Activated CD8-positive, alpha-beta T cell treated with anti-CD3 and anti-CD28 coated beads, Interleukin-2, amount 10 ng/mL, durations not matched to agents 7 days and 5 days (primary cell): ENCODE measurements around the gene NDE1. TPM values are rescaled to one million over a fixed set of nuclear protein-coding genes. Genes with fewer than 3 reads are reported as not detected.
A peak's percentile ranks its signal among the peaks of the same experiment; 100 is the strongest.
"Not testable (repeated sequence)": the region's sequence is repeated elsewhere in the genome, so short reads cannot be mapped to it uniquely, and the experiment has no call there.

Experiments
- ATAC-seq: fragments of 150-1000 bp; cut with Tn5 transposase; one replicate; pipeline ENCODE4 v1.10.0; 2021; ENCODE audit warnings: moderate library complexity
- CTCF ChIA-PET: fragments of 350-600 bp; sonication (Branson Sonifier 250); formaldehyde crosslinking; loops from one replicate; lab custom pipeline; 2021; ENCODE audit warnings: antibody characterized with exemption; lab: Charles Lee
- POLR2A ChIA-PET: fragments of 350-600 bp; sonication (Branson Sonifier 250); formaldehyde crosslinking; loops from one replicate; lab custom pipeline; 2021; ENCODE audit warnings: antibody characterized with exemption; lab: Charles Lee
- DNase-seq: peaks from one replicate; pipeline ENCODE4 v3.0.0-alpha.2; 2020
- H3K27ac Mint-ChIP-seq: one replicate; pipeline ENCODE4 v1.8.0; 2021; ENCODE audit warnings: mild to moderate bottlenecking, mixed read lengths
- H3K27me3 Mint-ChIP-seq: one replicate; pipeline ENCODE4 v1.8.0; 2021; ENCODE audit warnings: low read depth, mixed read lengths
- H3K36me3 Mint-ChIP-seq: one replicate; pipeline ENCODE4 v1.8.0; 2021; ENCODE audit warnings: low read depth, mixed read lengths
- H3K4me1 Mint-ChIP-seq: one replicate; pipeline ENCODE4 v1.8.0; 2021; ENCODE audit warnings: low read depth, mixed read lengths
- H3K4me3 Mint-ChIP-seq: one replicate; pipeline ENCODE4 v1.8.0; 2021; ENCODE audit warnings: mild to moderate bottlenecking, mixed read lengths
- H3K9me3 Mint-ChIP-seq: one replicate; pipeline ENCODE4 v1.8.0; 2022; ENCODE audit warnings: mixed read lengths; ENCODE audit not compliant: insufficient read depth
- total RNA-seq, 2 experiments: library from RNA; stranded (reverse); gene quantifications; one replicate each; pipeline ENCODE4 v1.2.3, GENCODE V29; 2021

Gene NDE1
- total RNA-seq, 2 experiments from 2014 or later = 140 to 141 TPM

DNA sequence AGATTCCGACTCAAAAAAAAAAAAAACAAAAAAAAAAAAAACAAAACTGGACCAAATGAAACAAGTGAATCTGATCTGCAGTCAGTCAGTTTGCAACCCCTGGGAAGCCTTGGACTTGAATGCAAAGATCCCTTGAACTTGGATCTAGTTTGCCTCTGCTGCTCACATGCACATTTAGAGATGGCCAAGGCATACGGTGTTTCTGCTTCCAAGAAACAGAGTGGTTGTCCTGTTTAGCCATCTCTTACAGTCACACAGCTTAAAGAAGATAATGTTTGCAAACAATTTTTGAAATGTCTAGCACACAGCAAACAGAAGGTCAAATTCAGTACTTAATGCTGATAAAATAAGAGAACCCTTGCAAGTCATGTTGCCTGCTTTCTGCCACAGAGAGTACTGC is 4.5 kb downstream of the NDE1 start:
- H3K4me3 Mint-ChIP-seq = no peak overlapping the region
- CTCF ChIA-PET = interaction anchor here (0.7 kb wide), 1 partner anchor 141 kb away, joined by 3 read pairs; no protein-coding TSS in a partner anchor

DNA sequence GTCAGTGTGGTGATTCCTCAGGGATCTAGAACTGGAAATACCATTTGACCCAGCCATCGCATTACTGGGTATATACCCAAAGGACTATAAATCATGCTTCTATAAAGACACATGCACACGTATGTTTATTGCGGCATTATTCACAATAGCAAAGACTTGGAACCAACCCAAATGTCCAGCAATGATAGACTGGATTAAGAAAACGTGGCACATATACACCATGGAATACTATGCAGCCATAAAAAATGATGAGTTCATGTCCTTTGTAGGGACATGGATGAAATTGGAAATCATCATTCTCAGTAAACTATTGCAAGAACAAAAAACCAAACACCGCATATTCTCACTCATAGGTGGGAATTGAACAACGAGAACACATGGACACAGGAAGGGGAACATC is 5.5 kb downstream of the NDE1 start:
- H3K27me3 Mint-ChIP-seq, DNase-seq, H3K9me3 Mint-ChIP-seq, ATAC-seq, H3K27ac Mint-ChIP-seq, H3K4me3 Mint-ChIP-seq, CTCF ChIA-PET, POLR2A ChIA-PET: not testable (repeated sequence)
- Mint-ChIP-seq H3K36me3 (peaks cover 66% of the 10 kb centered on the region), H3K4me1 (peaks cover 57% of the 10 kb centered on the region)

More for the DNA sequence above, 4.5 kb downstream of the NDE1 start:
- H3K27ac Mint-ChIP-seq = no peak overlapping the region
- POLR2A ChIA-PET = interaction anchor here (0.8 to 1.1 kb wide), 2 partner anchors 11 to 12 kb away, joined by 3 read pairs; no protein-coding TSS in a partner anchor
- H3K27me3 Mint-ChIP-seq = no peaks in the 10 kb centered on the region
- ATAC-seq (no peak), DNase-seq (no peak)
- peaks cover 65% of the 10 kb centered on the region for H3K36me3 Mint-ChIP-seq
- no peaks in the 10 kb centered on the region for H3K9me3 Mint-ChIP-seq
- H3K4me1 Mint-ChIP-seq = peaks cover 54% of the 10 kb centered on the region

DNA sequence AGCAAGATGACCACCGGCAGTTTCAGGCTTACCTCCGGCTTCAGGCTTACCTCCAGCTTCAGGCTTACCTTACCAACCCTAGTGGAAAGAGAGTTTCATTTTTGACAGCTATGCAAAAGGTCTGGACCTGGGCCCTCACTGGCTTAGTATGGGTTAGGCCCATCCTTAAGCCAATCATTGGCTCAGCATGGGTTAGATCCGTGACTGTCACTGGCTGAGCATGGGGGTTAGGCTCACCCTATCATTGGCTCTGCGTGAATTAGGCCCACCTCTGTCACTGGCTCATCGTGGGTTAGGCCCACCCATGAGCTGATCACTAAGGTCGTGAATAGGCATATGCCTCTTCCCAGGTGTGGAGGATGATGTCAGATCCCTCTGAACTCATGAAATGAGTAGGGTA is 8.1 kb downstream of the NDE1 start:
- DNase-seq = no peak
- ChIA-PET POLR2A (interaction anchor here (0.6 to 2.6 kb wide), 5 partner anchors 8 to 247 kb away, joined by 3 to 11 read pairs (median 7); partner anchors contain the start of genes MARF1 and NDE1), CTCF (interaction anchor here (0.6 to 3.5 kb wide), 4 partner anchors 13 to 46 kb away, joined by 3 to 17 read pairs (median 4); partner anchors contain the start of gene MARF1)
- H3K27me3 Mint-ChIP-seq = no peaks in the 10 kb centered on the region
- H3K4me1 Mint-ChIP-seq = peaks cover 56% of the 10 kb centered on the region
- no peaks in the 10 kb centered on the region for H3K9me3 Mint-ChIP-seq
- peak overlapping the region; percentile 90 for H3K27ac Mint-ChIP-seq
- no peak overlapping the region for H3K4me3 Mint-ChIP-seq
- no peak for ATAC-seq
- H3K36me3 Mint-ChIP-seq = peaks cover 66% of the 10 kb centered on the region

DNA sequence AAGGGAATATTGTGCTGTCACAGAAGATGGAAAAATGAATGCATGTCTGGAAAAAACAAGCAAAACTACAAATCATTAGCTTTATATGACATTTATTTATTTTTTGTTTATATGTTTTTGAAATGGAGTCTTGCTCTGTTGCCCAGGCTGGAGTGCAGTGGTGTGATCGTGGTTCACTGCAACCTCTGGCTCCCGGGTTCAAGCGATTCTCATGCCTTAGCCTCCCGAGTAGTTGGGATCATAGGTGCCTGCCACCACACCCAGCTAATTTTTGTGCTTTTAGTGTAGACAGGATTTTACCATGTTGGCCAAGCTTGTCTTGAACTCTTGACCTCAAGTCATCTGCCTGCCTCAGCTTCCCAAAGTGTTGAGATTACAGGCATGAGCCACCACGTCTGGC is 8.5 kb downstream of the NDE1 start:
- H3K4me1 Mint-ChIP-seq = peaks cover 53% of the 10 kb centered on the region
- ChIA-PET CTCF (interaction anchor here (0.6 to 3.5 kb wide), 5 partner anchors 7 to 46 kb away, joined by 3 to 17 read pairs (median 4); partner anchors contain the start of gene MARF1), POLR2A (interaction anchor here (0.6 to 2.6 kb wide), 5 partner anchors 9 to 247 kb away, joined by 3 to 11 read pairs (median 7); partner anchors contain the start of genes MARF1 and NDE1)
- ATAC-seq (no peak), DNase-seq (no peak)
- H3K36me3 Mint-ChIP-seq = peaks cover 65% of the 10 kb centered on the region
- no peaks in the 10 kb centered on the region for H3K27me3 Mint-ChIP-seq
- peak overlapping the region; percentile 36 for H3K4me3 Mint-ChIP-seq
- no peaks in the 10 kb centered on the region for H3K9me3 Mint-ChIP-seq
- H3K27ac Mint-ChIP-seq = peak overlapping the region; percentile 90

DNA sequence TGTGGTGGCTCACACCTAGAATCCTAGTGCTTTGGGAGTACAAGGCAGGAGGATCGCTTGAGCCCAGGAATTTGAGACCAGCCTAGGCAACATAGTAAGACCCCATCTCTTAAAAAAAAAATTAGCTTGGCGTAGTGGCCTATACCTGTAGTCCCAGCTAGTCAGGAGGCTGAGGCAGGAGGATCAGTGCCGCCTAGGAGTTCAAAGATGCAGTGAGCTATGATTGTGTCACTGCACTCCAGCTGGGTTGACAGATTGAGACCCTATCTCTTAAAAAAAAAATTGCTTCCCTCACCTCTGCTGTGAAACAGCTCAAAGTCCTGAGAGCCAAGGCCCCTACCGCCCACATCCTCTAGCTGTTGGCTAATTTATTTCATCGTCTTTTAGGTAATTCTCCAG is 10.2 kb downstream of the NDE1 start:
- Mint-ChIP-seq H3K27ac (peak overlapping the region; percentile 48), H3K4me1 (peaks cover 47% of the 10 kb centered on the region), H3K27me3 (no peaks in the 10 kb centered on the region), H3K36me3 (peaks cover 59% of the 10 kb centered on the region), H3K4me3 (no peak overlapping the region), H3K9me3 (no peaks in the 10 kb centered on the region)
- CTCF ChIA-PET = interaction anchor here (1.1 to 3.5 kb wide), 3 partner anchors 9 to 17 kb away, joined by 3 to 17 read pairs (median 4); partner anchors contain the start of gene MARF1
- POLR2A ChIA-PET = interaction anchor here (0.6 to 2.6 kb wide), 3 partner anchors 9 to 18 kb away, joined by 3 to 11 read pairs (median 3); partner anchors contain the start of gene MARF1
- DNase-seq (no peak), ATAC-seq (no peak)

DNA sequence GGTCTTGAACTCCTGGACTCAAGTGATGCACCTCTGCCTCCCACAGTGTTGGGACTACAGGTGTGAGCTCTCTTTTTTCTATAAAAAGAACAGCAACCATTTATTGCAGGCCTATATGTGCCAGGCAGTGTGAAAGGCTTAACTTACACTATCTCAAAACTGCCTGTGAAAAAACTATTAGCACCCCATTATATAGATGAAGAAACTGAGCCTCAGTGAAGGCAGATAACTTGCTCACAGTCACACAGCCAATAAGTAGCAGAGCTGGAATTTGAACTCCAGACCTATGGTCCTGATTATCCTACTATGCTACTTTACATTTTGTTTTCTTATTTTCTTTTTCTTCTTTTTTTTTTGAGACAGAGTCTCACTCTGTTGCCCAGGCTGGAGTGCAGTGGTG is 15.1 kb downstream of the NDE1 start:
- no peak for DNase-seq
- Mint-ChIP-seq H3K27ac (no peak overlapping the region), H3K27me3 (no peaks in the 10 kb centered on the region), H3K4me3 (no peak overlapping the region), H3K36me3 (peaks cover 56% of the 10 kb centered on the region), H3K4me1 (peaks cover 21% of the 10 kb centered on the region), H3K9me3 (no peaks in the 10 kb centered on the region)
- ATAC-seq = no peak
- ChIA-PET CTCF (interaction anchor here (0.9 to 1.4 kb wide), 2 partner anchors 14 to 23 kb away, joined by 3 read pairs; partner anchors contain the start of gene MARF1), POLR2A (no interaction called here)

DNA sequence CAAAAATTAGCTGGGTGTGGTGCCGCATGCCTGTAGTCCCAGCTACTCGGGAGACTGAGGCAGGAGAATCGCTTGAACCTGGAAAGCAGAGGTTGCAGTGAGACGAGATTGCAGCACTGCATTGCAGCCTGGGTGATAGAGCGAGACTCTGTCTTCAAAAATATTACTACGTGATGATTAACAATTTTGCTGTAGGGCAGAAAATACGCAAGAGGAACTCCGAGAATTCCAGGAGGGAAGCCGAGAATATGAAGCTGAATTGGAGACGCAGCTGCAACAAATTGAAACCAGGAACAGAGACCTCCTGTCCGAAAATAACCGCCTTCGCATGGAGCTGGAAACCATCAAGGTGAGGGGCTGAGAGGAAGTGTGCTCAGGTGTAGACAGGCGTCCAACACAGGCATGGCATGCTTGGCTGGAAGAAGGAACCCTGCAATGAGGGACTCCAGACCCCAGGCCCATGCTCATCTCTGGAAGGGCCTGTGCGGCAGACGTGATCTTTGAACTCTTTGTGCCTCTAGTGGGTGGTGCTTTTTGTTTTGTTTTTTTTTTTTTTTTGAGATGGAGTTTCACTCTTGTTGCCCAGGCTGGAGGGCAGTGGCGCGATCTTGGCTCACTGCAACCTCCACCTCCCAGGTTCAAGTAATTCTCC is 17.2 kb downstream of the NDE1 start:
- Mint-ChIP-seq H3K36me3 (peaks cover 59% of the 10 kb centered on the region), H3K27ac (no peak overlapping the region), H3K9me3 (no peaks in the 10 kb centered on the region), H3K4me3 (no peak overlapping the region), H3K27me3 (no peaks in the 10 kb centered on the region), H3K4me1 (peaks cover 25% of the 10 kb centered on the region)
- DNase-seq (no peak), ATAC-seq (no peak)
- ChIA-PET CTCF (interaction anchor here (1.2 kb wide), 1 partner anchor 25 kb away, joined by 3 read pairs; no protein-coding TSS in a partner anchor), POLR2A (interaction anchor here (0.6 kb wide), 1 partner anchor 14 kb away, joined by 6 read pairs; no protein-coding TSS in a partner anchor)

DNA sequence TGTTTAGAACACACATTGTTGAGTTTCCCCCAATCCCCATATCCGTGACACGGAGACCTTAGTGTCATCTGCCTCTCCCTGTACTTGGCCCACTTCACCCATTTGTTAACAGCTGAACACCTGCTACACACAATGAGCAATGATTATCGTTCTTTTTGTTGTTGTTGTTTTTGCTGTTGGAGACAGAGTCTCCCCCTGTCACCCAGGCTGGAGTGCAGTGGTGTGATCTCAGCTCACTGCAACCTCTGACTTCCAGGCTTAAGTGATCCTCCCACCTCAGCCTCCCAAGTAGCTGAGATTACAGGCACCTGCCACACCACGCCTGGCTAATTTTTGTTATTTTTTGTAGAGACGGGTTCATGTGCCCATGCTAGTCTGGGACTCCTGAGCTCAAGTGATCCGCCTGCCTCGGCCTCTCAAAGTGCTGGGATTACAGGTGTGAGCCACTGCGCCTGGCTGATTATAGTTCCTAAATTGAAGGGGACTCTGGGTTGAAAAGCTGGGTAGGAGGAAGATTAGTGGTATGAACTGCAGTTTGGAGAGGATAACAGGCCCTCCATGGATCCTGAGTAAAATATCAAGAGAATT is 21.6 kb downstream of the NDE1 start:
- H3K4me3 Mint-ChIP-seq = no peak overlapping the region

DNA sequence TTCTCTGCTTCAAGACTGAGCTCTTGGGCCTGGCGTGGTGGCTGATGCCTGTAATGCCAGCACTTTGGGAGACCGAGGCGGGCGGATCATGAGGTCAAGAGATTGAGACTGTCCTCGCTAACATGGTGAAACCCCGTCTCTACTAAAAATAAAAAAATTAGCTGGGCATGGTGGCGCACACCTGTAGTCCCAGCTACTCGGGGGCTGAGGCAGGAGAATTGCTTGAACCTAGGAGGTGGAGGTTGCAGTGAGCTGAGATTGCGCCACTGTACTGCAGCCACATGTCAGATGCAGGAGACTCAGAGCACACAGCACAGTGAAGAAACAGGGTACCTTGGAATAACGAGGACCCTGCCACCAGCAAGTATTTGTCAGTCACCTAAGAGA is 22.1 kb downstream of the NDE1 start:
- Mint-ChIP-seq H3K36me3 (peaks cover 78% of the 10 kb centered on the region), H3K27ac (peak overlapping the region; percentile 97), H3K4me3 (peak overlapping the region; percentile 71), H3K4me1 (peaks cover 57% of the 10 kb centered on the region)
- H3K9me3 Mint-ChIP-seq, H3K27me3 Mint-ChIP-seq, DNase-seq: not testable (repeated sequence)
- ChIA-PET POLR2A (interaction anchor here (0.6 to 4.6 kb wide), 5 partner anchors 19 to 41 kb away, joined by 3 to 20 read pairs (median 3); partner anchors contain the start of gene MARF1), CTCF (interaction anchor here (1.0 to 3.8 kb wide), 5 partner anchors 10 to 29 kb away, joined by 3 to 27 read pairs (median 10); partner anchors contain the start of genes MARF1 and NDE1)
- peak; percentile 10 for ATAC-seq

More for the DNA sequence above, 21.6 kb downstream of the NDE1 start:
- POLR2A ChIA-PET = interaction anchor here (0.6 to 4.6 kb wide), 5 partner anchors 19 to 41 kb away, joined by 3 to 20 read pairs (median 3); partner anchors contain the start of gene MARF1
- CTCF ChIA-PET = interaction anchor here (1.0 to 3.8 kb wide), 6 partner anchors 10 to 29 kb away, joined by 3 to 27 read pairs (median 8); partner anchors contain the start of genes MARF1 and NDE1
- DNase-seq (no peak), ATAC-seq (no peak)
- Mint-ChIP-seq H3K9me3 (no peaks in the 10 kb centered on the region), H3K4me1 (peaks cover 57% of the 10 kb centered on the region), H3K36me3 (peaks cover 75% of the 10 kb centered on the region), H3K27ac (peak overlapping the region; percentile 97), H3K27me3 (no peaks in the 10 kb centered on the region)

DNA sequence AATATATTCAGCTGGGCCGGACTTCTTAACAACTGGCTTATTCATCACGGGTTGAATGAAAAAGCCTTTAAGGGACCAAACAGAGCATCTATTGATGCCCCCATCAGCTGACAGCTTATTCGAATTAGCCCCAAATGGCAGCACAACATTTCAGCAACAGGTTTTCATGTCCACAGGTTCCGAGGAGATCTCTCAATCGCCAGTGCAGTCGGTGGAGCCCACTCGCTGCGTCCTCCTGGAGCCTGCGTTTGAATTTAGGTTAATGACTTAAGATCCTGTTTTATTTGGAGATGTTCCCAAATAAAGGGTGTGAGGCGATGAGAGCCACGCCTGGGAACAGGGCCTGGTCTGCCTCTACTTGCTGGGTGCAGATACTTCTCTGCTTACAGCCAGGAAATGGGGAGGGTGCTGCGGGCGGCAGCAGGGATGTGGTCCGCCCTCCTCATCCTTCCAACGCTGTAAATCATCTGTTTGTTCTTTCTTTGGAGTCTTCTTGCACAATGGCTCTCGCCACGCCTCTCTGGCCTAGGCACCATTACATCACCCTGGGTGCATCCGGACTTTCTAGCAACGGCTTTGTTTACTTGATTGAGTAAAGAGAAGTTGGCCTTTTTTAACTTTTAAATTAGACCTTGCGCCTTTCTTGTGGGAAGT is 22.6 kb downstream of the NDE1 start:
- Mint-ChIP-seq H3K27me3 (no peaks in the 10 kb centered on the region), H3K27ac (peak overlapping the region; percentile 97), H3K9me3 (no peaks in the 10 kb centered on the region), H3K36me3 (peaks cover 75% of the 10 kb centered on the region), H3K4me1 (peaks cover 57% of the 10 kb centered on the region), H3K4me3 (peak overlapping the region; percentile 71)
- POLR2A ChIA-PET = interaction anchor here (0.6 to 4.6 kb wide), 6 partner anchors 10 to 223 kb away, joined by 3 to 20 read pairs (median 3); partner anchors contain the start of gene MARF1
- CTCF ChIA-PET = interaction anchor here (1.0 to 3.8 kb wide), 5 partner anchors 9 to 30 kb away, joined by 3 to 27 read pairs (median 10); partner anchors contain the start of genes MARF1 and NDE1
- ATAC-seq = peak; percentile 95
- DNase-seq = peak; percentile 91

DNA sequence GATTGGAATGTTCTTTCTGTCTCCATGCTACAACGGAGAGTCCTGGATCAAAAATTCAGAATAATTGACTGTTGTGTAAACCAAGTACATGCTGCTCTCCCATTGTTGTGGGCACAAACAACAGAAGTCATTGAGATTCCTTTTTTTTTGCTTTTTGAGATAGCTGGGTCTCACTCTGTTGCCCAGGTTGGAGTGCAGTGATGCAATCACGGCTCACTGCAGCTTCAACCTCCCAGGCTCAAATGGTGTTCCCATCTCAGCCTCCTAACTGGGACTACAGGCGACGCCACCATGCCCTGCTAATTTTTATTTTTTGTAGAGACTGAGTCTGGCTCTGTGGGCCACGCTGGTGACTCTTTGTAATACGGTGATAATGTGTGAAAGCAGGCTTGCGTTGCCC is 24.5 kb downstream of the NDE1 start:
- ChIA-PET POLR2A (no interaction called here), CTCF (no interaction called here)
- Mint-ChIP-seq H3K4me1 (peaks cover 57% of the 10 kb centered on the region), H3K9me3 (no peaks in the 10 kb centered on the region), H3K27ac (peak overlapping the region; percentile 97), H3K4me3 (no peak overlapping the region), H3K36me3 (peaks cover 81% of the 10 kb centered on the region), H3K27me3 (no peaks in the 10 kb centered on the region)
- DNase-seq (no peak), ATAC-seq (no peak)
